Loucy (cell line): ENCODE results near the gene RASGEF1B.

ENCODE experiments used
- H2AFZ ChIP-seq: fragments of 200-600 bp; sonication (generic); 2 replicates; pipeline ENCODE4 v1.6.0; 2016; ENCODE audit warnings: antibody characterized with exemption, mild to moderate bottlenecking, low read length, moderate library complexity
- H3F3A ChIP-seq: fragments of 200-600 bp; 2 replicates; pipeline ENCODE4 v1.6.0; 2016; ENCODE audit warnings: antibody characterized with exemption, low read depth, mild to moderate bottlenecking
- H3K27me3 ChIP-seq: fragments of 200-600 bp; sonication (generic); 2 replicates; pipeline ENCODE4 v1.6.1; 2014; ENCODE audit warnings: low read length, mild to moderate bottlenecking; ENCODE audit not compliant: insufficient read depth, poor library complexity, severe bottlenecking
- H3K36me3 ChIP-seq: fragments of 200-600 bp; sonication (generic); 2 replicates; pipeline ENCODE4 v1.6.1; 2016; ENCODE audit warnings: low read length; ENCODE audit not compliant: insufficient read depth
- H3K4me1 ChIP-seq: fragments of 200-600 bp; sonication (generic); 2 replicates; pipeline ENCODE4 v1.5.1; 2014; ENCODE audit warnings: low read length, mild to moderate bottlenecking; ENCODE audit not compliant: insufficient read depth, poor library complexity, severe bottlenecking
- H3K4me2 ChIP-seq: fragments of 200-600 bp; sonication (generic); 2 replicates; pipeline ENCODE4 v1.6.0; 2014; ENCODE audit warnings: antibody characterized with exemption, low read length, low read depth, mild to moderate bottlenecking; ENCODE audit not compliant: poor library complexity, severe bottlenecking
- H3K4me3 ChIP-seq: fragments of 200-600 bp; sonication (generic); 2 replicates; pipeline ENCODE4 v1.5.1; 2014; ENCODE audit warnings: low read length, mild to moderate bottlenecking, mixed read lengths; ENCODE audit not compliant: poor library complexity, severe bottlenecking
- H3K79me2 ChIP-seq: fragments of 200-600 bp; sonication (generic); 2 replicates; pipeline ENCODE4 v1.6.1; 2014; ENCODE audit warnings: low read length; ENCODE audit not compliant: insufficient read depth
- H3K9ac ChIP-seq: fragments of 200-600 bp; sonication (generic); 2 replicates; pipeline ENCODE4 v1.6.0; 2014; ENCODE audit warnings: mild to moderate bottlenecking, low read depth, low read length, moderate library complexity; ENCODE audit not compliant: poor library complexity, severe bottlenecking
- H3K9me2 ChIP-seq: fragments of 200-600 bp; sonication (generic); replicated peaks from 2 replicates; pipeline ENCODE4 v1.6.1; 2016; ENCODE audit warnings: low read depth, low read length, mixed read lengths
- H3K9me3 ChIP-seq: fragments of 200-600 bp; sonication (generic); 2 replicates; pipeline ENCODE4 v1.6.1; 2014; ENCODE audit warnings: mild to moderate bottlenecking, antibody characterized with exemption, low read length, low read depth; ENCODE audit not compliant: insufficient read depth
- H4K20me1 ChIP-seq: fragments of 200-600 bp; sonication (generic); 2 replicates; pipeline ENCODE4 v1.6.0; 2014; ENCODE audit warnings: antibody characterized with exemption, low read length, mild to moderate bottlenecking; ENCODE audit not compliant: insufficient read depth, poor library complexity, severe bottlenecking
- CTCF ChIP-seq: fragments of 200-600 bp; sonication (generic); conservative IDR thresholded peaks from 2 replicates; pipeline ENCODE4 v1.5.1; 2014; ENCODE audit warnings: mild to moderate bottlenecking, antibody characterized with exemption, low read length
- EZH2phosphoT487 ChIP-seq: fragments of 200-600 bp; IDR thresholded peaks from 2 replicates; pipeline ENCODE4 v1.6.1; 2018; ENCODE audit warnings: antibody characterized with exemption, mild to moderate bottlenecking, moderate library complexity, borderline replicate concordance

The RASGEF1B gene

GRCh38 chr4:81445196-81445595, 26.5 kb downstream of the RASGEF1B start:
- Histone ChIP-seq H3K4me3 (no peak overlapping the region), H3K4me1 (no peaks in the 10 kb centered on the region), H3K36me3 (peaks cover 58% of the 10 kb centered on the region; the same call in 1 of the 2 replicates), H3K9ac (no peak overlapping the region), H3K27me3 (no peaks in the 10 kb centered on the region), H3F3A (no peaks in the 10 kb centered on the region), H2AFZ (no peak overlapping the region), H3K9me2 (no peaks in the 10 kb centered on the region), H3K9me3 (no peaks in the 10 kb centered on the region), H3K4me2 (no peak overlapping the region), H3K79me2 (no peaks in the 10 kb centered on the region), H4K20me1 (no peaks in the 10 kb centered on the region)
- no peak for TF ChIP-seq CTCF
- no peak for TF ChIP-seq EZH2phosphoT487

DNA sequence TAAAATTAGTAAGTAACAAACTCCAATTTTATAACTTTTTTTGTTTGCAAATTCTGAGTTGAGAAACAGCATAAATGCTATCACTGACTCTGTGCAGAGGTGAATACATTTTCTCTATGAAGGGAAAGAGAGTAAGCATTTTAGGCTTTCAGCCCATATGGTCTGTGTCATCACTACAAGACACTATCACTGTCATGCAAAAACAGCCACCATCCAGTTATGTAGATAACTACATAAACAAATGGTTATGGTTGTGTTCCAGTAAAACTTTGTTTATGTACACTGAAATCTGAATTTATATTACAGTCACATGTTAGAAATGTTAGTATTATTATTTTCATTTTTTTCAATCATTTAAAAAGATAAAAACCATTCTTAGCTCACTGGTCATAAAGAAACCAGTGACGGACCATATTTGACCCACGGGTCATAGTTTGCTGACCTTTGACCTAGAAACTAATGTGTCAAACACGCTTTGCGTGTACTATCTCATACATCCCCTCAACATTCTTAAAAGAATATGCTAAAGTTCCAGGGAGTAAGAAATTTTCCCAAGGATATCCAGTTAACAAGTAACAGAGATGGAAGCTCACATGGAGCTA, 29.1 kb downstream of the RASGEF1B start:
- peaks cover 58% of the 10 kb centered on the region; the same call in 1 of the 2 replicates for H3K36me3 ChIP-seq
- H3K4me2 ChIP-seq = no peak overlapping the region
- no peaks in the 10 kb centered on the region for H4K20me1 ChIP-seq

DNA sequence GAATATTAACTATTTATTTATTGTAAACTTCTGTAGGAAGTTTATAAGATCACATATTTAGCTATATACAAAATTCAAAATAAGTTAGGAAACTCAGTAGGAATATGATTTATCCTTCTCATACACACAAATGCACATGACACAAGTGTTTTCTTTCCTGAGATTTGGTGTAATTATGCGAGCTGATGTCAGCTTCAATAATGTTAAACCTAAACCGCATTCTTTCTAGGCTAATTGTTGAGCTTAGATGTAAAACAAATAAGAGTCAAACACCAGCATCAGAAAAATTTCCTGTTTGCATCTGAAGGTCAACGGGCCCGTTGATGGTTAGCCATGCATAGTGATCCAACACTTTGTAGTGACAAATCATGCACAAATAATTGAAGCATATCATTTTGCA, 30.8 kb downstream of the RASGEF1B start:
- H3K4me2 ChIP-seq = no peak overlapping the region
- H3F3A ChIP-seq = no peaks in the 10 kb centered on the region
- no peak overlapping the region for H3K4me3 ChIP-seq
- peaks cover 43% of the 10 kb centered on the region; the same call in 1 of the 2 replicates for H3K36me3 ChIP-seq
- H3K9me3 ChIP-seq = no peaks in the 10 kb centered on the region
- TF ChIP-seq EZH2phosphoT487 (no peak), CTCF (no peak)
- H3K9ac ChIP-seq = no peak overlapping the region
- H3K4me1 ChIP-seq = no peaks in the 10 kb centered on the region
- no peak overlapping the region for H2AFZ ChIP-seq
- no peaks in the 10 kb centered on the region for H3K9me2 ChIP-seq
- H3K27me3 ChIP-seq = no peaks in the 10 kb centered on the region
- no peaks in the 10 kb centered on the region for H3K79me2 ChIP-seq
- no peaks in the 10 kb centered on the region for H4K20me1 ChIP-seq

More for the DNA sequence above, 29.1 kb downstream of the RASGEF1B start:
- Histone ChIP-seq H3F3A (no peaks in the 10 kb centered on the region), H3K9ac (no peak overlapping the region), H3K4me3 (no peak overlapping the region), H3K9me3 (no peaks in the 10 kb centered on the region), H2AFZ (no peak overlapping the region), H3K79me2 (no peaks in the 10 kb centered on the region), H3K9me2 (no peaks in the 10 kb centered on the region), H3K4me1 (no peaks in the 10 kb centered on the region), H3K27me3 (no peaks in the 10 kb centered on the region)
- TF ChIP-seq EZH2phosphoT487 = no peak
- TF ChIP-seq CTCF = no peak
